ENCODE measurements around the gene TMED7.

TMED7 gene

DNA sequence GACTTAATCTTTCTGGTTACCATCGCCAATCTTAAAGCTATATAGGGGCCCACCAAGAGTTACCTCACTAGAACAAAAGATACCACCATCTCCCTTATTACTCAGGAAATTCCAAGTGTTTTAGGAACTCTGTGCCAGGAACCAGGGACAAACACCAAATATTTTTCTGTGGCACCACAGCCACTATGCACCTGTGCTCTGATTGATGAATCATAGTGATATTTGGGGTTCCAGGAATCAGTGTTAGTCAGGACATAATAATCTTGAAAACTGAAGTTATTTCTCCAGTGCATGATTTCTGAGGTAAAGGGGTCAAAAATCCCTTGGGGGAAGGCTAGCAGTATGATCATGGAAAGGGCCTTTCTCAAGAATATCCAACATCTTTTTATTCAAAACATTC is 10.2 kb upstream of the TMED7 start:
- Histone ChIP-seq H3K4me2 (ENCODE audit: insufficient read depth, low read length) (no peak overlapping the region), H2AFZ (ENCODE audit: low read depth, low read length) (no peak overlapping the region), H3K27me3 (ENCODE audit: insufficient read depth, low read length, poor library complexity) (no peaks in the 10 kb centered on the region), H3K36me3 (ENCODE audit: insufficient read depth, low read length) (no peaks in the 10 kb centered on the region), H4K20me1 (ENCODE audit: insufficient read depth, low read length) (no peaks in the 10 kb centered on the region), H3K27ac (ENCODE audit: low read length) (no peak overlapping the region), H3K4me3 (ENCODE audit: low read depth in 1 of 2, low read length in 2 of 2) (no peak overlapping the region), H3K4me1 (ENCODE audit: insufficient read depth, low read length) (peaks cover 17% of the 10 kb centered on the region), H3K9ac (ENCODE audit: low read depth, low read length) (no peak overlapping the region), H3K9me3 (ENCODE audit: insufficient read depth, low read length, severe bottlenecking) (no peaks in the 10 kb centered on the region), H3K79me2 (ENCODE audit: insufficient read depth, low read length) (no peaks in the 10 kb centered on the region)
- no peak for TF ChIP-seq EZH2 (IDR thresholded peaks at IDR 0.05; ENCODE audit: borderline replicate concordance, low read depth, low read length, severe bottlenecking)
- TF ChIP-seq, protein P1, sequence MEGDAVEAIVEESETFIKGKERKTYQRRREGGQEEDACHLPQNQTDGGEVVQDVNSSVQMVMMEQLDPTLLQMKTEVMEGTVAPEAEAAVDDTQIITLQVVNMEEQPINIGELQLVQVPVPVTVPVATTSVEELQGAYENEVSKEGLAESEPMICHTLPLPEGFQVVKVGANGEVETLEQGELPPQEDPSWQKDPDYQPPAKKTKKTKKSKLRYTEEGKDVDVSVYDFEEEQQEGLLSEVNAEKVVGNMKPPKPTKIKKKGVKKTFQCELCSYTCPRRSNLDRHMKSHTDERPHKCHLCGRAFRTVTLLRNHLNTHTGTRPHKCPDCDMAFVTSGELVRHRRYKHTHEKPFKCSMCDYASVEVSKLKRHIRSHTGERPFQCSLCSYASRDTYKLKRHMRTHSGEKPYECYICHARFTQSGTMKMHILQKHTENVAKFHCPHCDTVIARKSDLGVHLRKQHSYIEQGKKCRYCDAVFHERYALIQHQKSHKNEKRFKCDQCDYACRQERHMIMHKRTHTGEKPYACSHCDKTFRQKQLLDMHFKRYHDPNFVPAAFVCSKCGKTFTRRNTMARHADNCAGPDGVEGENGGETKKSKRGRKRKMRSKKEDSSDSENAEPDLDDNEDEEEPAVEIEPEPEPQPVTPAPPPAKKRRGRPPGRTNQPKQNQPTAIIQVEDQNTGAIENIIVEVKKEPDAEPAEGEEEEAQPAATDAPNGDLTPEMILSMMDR (IDR thresholded peaks at IDR 0.05; ENCODE audit: borderline replicate concordance, extremely low read depth, low read length, poor library complexity, severe bottlenecking): no peak
- ATAC-seq (ENCODE audit: insufficient read depth, low read depth) (no peak), DNase-seq (no peak)

DNA sequence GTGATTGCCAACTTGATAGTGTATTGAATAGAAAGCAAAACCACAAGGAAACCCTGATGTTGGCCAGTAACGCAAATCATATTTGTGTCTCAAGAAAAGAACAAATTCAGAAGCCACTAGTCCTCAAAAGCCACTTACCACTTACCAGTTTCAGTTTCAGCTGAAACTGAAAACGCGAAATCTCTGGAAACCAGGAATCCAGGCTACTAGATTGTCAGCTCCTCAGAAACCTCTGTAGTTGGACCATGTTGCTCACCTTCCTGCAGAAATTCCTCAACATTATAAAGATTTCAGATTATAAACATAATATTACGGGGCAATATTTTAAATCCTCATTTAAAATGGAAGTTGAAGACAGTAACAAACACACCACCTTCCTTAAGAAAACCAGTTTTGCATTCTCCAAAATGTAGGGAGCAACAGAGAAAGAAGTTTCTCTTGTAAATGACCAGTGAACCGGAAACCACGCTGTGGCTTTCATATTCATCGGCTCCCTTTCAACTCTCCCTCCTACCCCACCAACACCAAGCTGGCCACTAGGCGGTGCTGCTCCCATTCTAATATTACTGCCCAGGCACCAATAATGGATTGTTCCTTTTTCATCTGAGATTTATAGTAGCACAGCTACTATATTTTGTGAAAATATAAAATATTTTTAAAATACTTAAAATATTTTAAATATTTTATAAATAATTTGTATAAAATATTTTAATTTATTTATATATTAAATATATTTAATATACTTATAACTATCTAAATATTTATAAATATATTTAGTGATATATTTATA is 8.7 kb upstream of the TMED7 start:
- no peak for TF ChIP-seq EZH2 (IDR thresholded peaks at IDR 0.05; ENCODE audit: borderline replicate concordance, low read depth, low read length, severe bottlenecking)
- TF ChIP-seq, protein P1 (IDR thresholded peaks at IDR 0.05; ENCODE audit: borderline replicate concordance, extremely low read depth, low read length, poor library complexity, severe bottlenecking): peak; percentile 93
- Histone ChIP-seq H3K27ac (ENCODE audit: low read length) (peak overlapping the region; percentile 67), H4K20me1 (ENCODE audit: insufficient read depth, low read length) (no peaks in the 10 kb centered on the region), H3K4me2 (ENCODE audit: insufficient read depth, low read length) (peak overlapping the region; percentile 66), H3K4me1 (ENCODE audit: insufficient read depth, low read length) (peaks cover 17% of the 10 kb centered on the region), H3K4me3 (ENCODE audit: low read depth in 1 of 2, low read length in 2 of 2) (peak overlapping the region; percentile 21 to 56; a peak in 3 of 4 replicates), H3K9ac (ENCODE audit: low read depth, low read length) (peak overlapping the region; percentile 58), H3K27me3 (ENCODE audit: insufficient read depth, low read length, poor library complexity) (no peaks in the 10 kb centered on the region), H3K79me2 (ENCODE audit: insufficient read depth, low read length) (no peaks in the 10 kb centered on the region), H3K36me3 (ENCODE audit: insufficient read depth, low read length) (no peaks in the 10 kb centered on the region), H3K9me3 (ENCODE audit: insufficient read depth, low read length, severe bottlenecking) (no peaks in the 10 kb centered on the region), H2AFZ (ENCODE audit: low read depth, low read length) (peak overlapping the region; percentile 84)
- DNase-seq (peak; percentile 89), ATAC-seq (ENCODE audit: insufficient read depth, low read depth) (peak; percentile 100)

- Histone ChIP-seq H4K20me1 (ENCODE audit: insufficient read depth, low read length) (no peaks in the 10 kb centered on the region), H3K4me3 (ENCODE audit: low read depth in 1 of 2, low read length in 2 of 2) (no peak overlapping the region), H3K9ac (ENCODE audit: low read depth, low read length) (no peak overlapping the region), H3K27ac (ENCODE audit: low read length) (no peak overlapping the region), H3K27me3 (ENCODE audit: insufficient read depth, low read length, poor library complexity) (no peaks in the 10 kb centered on the region), H3K4me1 (ENCODE audit: insufficient read depth, low read length) (peaks cover 27% of the 10 kb centered on the region), H3K4me2 (ENCODE audit: insufficient read depth, low read length) (no peak overlapping the region), H3K79me2 (ENCODE audit: insufficient read depth, low read length) (peaks cover 20% of the 10 kb centered on the region), H2AFZ (ENCODE audit: low read depth, low read length) (no peak overlapping the region), H3K9me3 (ENCODE audit: insufficient read depth, low read length, severe bottlenecking) (no peaks in the 10 kb centered on the region), H3K36me3 (ENCODE audit: insufficient read depth, low read length) (no peaks in the 10 kb centered on the region; the same call in 1 of the 2 replicates)
- ATAC-seq (ENCODE audit: insufficient read depth, low read depth): no peak
- no peak for DNase-seq
- TF ChIP-seq EZH2 (IDR thresholded peaks at IDR 0.05; ENCODE audit: borderline replicate concordance, low read depth, low read length, severe bottlenecking): no peak
- TF ChIP-seq, protein P1 (IDR thresholded peaks at IDR 0.05; ENCODE audit: borderline replicate concordance, extremely low read depth, low read length, poor library complexity, severe bottlenecking): no peak
Observed at GRCh38 chr5:115629903-115630302, 4.1 kb upstream of the TMED7 start.

Data from DND-41 (cell line).